Neural cell (in vitro differentiated cells): Measurements from ENCODE around the gene MAML2. TPM values are rescaled to one million over a fixed set of nuclear protein-coding genes. Genes with fewer than 3 reads are reported as not detected.

ENCODE experiments used
- H2AFZ ChIP-seq: fragments of 200-600, 300-800 bp; sonication (generic), shearing (Covaris generic); 2 replicates; pipeline ENCODE4 v1.6.0; 2014; ENCODE audit warnings: low read depth, mild to moderate bottlenecking, antibody characterized with exemption, low read length, moderate library complexity
- H3F3A ChIP-seq: fragments of 200-600 bp; shearing (Covaris generic); 2 replicates; pipeline ENCODE4 v1.6.1; 2016; ENCODE audit warnings: mild to moderate bottlenecking, moderate library complexity, mixed read lengths, antibody characterized with exemption, low read length; ENCODE audit not compliant: insufficient read depth, poor library complexity, severe bottlenecking
- H3K27ac ChIP-seq: fragments of 200-600, 300-800 bp; sonication (generic), shearing (Covaris generic); 2 replicates; pipeline ENCODE4 v1.5.1; 2014; ENCODE audit warnings: mild to moderate bottlenecking, low read length, moderate library complexity
- H3K27me3 ChIP-seq: fragments of 300-800, 200-600 bp; sonication (generic), shearing (Covaris generic); 2 replicates; pipeline ENCODE4 v1.6.0; 2014; ENCODE audit warnings: mild to moderate bottlenecking, low read depth, low read length, moderate library complexity; ENCODE audit not compliant: insufficient read depth
- H3K36me3 ChIP-seq: fragments of 300-800, 200-600 bp; sonication (generic), shearing (Covaris generic); 2 replicates; pipeline ENCODE4 v1.5.1; 2014; ENCODE audit warnings: mild to moderate bottlenecking, antibody characterized with exemption, low read length, moderate library complexity; ENCODE audit not compliant: insufficient read depth
- H3K4me2 ChIP-seq: fragments of 300-800, 200-600 bp; sonication (generic), shearing (Covaris generic); 2 replicates; pipeline ENCODE4 v1.6.0; 2014; ENCODE audit warnings: mild to moderate bottlenecking, low read length
- H3K4me3 ChIP-seq: fragments of 300-800, 200-600 bp; sonication (generic), shearing (Covaris generic); 2 replicates; pipeline ENCODE4 v1.5.1; 2014; ENCODE audit warnings: mild to moderate bottlenecking, low read length, moderate library complexity
- H3K79me2 ChIP-seq: fragments of 200-600 bp; shearing (Covaris generic); replicated peaks from 2 replicates; pipeline ENCODE4 v1.6.0; 2014; ENCODE audit warnings: mild to moderate bottlenecking, low read length, moderate library complexity; ENCODE audit not compliant: insufficient read depth
- H3K9ac ChIP-seq: fragments of 300-800, 200-600 bp; sonication (generic), shearing (Covaris generic); 2 replicates; pipeline ENCODE4 v1.6.1; 2016; ENCODE audit warnings: mild to moderate bottlenecking, low read length, mixed read lengths
- H3K9me2 ChIP-seq: fragments of 200-600 bp; shearing (Covaris generic); 2 replicates; pipeline ENCODE4 v1.6.1; 2016; ENCODE audit warnings: mild to moderate bottlenecking, low read length, mixed read lengths; ENCODE audit not compliant: insufficient read depth
- H3K9me3 ChIP-seq: fragments of 200-600, 300-800 bp; sonication (generic), shearing (Covaris generic); 2 replicates; pipeline ENCODE4 v1.6.1; 2016; ENCODE audit warnings: mild to moderate bottlenecking, mixed run types, low read length, moderate library complexity, mixed read lengths
- H4K20me1 ChIP-seq: fragments of 200-600 bp; shearing (Covaris generic); 2 replicates; pipeline ENCODE4 v1.6.1; 2016; ENCODE audit warnings: mild to moderate bottlenecking, mixed run types; ENCODE audit not compliant: insufficient read depth
- EP300 ChIP-seq: fragments of 450-650 bp; conservative IDR thresholded peaks from 2 replicates; pipeline ENCODE4 v1.6.1; 2014; ENCODE audit warnings: antibody characterized with exemption, mild to moderate bottlenecking, moderate library complexity; ENCODE audit not compliant: poor library complexity, severe bottlenecking
- EZH2 ChIP-seq: fragments of 200-600, 300-800 bp; shearing (Covaris generic), sonication (generic); IDR thresholded peaks from 2 replicates; pipeline ENCODE4 v1.6.1; 2014; ENCODE audit warnings: antibody characterized with exemption, low read length, borderline replicate concordance, mild to moderate bottlenecking; ENCODE audit not compliant: insufficient read depth, poor library complexity, severe bottlenecking
- MXI1 ChIP-seq: fragments of 450-650 bp; conservative IDR thresholded peaks from 2 replicates; pipeline ENCODE4 v1.6.1; 2014; ENCODE audit warnings: antibody characterized with exemption, mild to moderate bottlenecking; ENCODE audit not compliant: poor library complexity, severe bottlenecking
- POLR2AphosphoS5 ChIP-seq: IDR thresholded peaks from 2 replicates; pipeline ENCODE4 v1.6.1; 2012
- RAD21 ChIP-seq: fragments of 450-650 bp; conservative IDR thresholded peaks from 2 replicates; pipeline ENCODE4 v1.6.1; 2014; ENCODE audit warnings: antibody characterized with exemption, mild to moderate bottlenecking, moderate library complexity
- SMC3 ChIP-seq: fragments of 450-650 bp; conservative IDR thresholded peaks from 2 replicates; pipeline ENCODE4 v1.6.1; 2014; ENCODE audit warnings: antibody characterized with exemption, mild to moderate bottlenecking, moderate library complexity; ENCODE audit not compliant: poor library complexity
- TAF1 ChIP-seq: IDR thresholded peaks from 2 replicates; pipeline ENCODE4 v1.6.1; 2012; ENCODE audit warnings: low read depth
- polyA plus RNA-seq: library from polyadenylated mRNA; depleted of rRNA; stranded (reverse); fragments of >200 nt; gene quantifications from 2 replicates; pipeline ENCODE4 v1.2.3, GENCODE V29; 2014
- TF ChIP-seq, protein P1 (sequence below): fragments of 450-650 bp; IDR thresholded peaks from 2 replicates; pipeline ENCODE4 v1.5.1; 2014; ENCODE audit warnings: antibody characterized with exemption, mild to moderate bottlenecking, moderate library complexity; ENCODE audit not compliant: poor library complexity, severe bottlenecking
- TF ChIP-seq, protein P2 (sequence below): IDR thresholded peaks from 2 replicates; pipeline ENCODE4 v1.6.1; 2012; ENCODE audit warnings: borderline replicate concordance

The MAML2 gene
- polyA plus RNA-seq, 1 donor from 2014 or later: 3.6 TPM

DNA sequence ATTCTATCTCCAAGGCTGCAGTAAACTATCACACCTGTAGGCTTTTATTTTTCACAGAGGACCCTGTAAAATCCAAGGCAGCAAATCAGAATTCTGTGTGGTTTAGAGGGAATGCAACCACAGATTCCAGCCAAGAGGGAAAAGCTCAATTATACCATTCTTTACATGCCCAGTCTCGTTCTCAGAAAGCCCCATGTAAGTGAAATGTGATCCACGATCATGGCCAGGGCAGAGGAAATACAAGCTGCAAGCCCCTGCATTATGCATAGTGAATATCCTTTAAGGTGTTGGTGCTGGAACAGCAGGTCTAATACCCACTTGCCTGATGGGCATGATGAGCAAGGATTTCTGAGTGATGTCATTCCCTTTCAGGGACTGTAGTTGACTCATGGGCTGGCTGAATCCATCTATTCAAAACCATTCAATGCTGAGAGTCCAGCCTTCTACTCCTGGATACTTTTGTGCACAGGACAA lies 220.4 kb downstream of the MAML2 start:
- Histone ChIP-seq H3K36me3 (no peaks in the 10 kb centered on the region), H4K20me1 (no peaks in the 10 kb centered on the region), H3K4me2 (no peak overlapping the region), H3K79me2 (no peaks in the 10 kb centered on the region), H2AFZ (no peak overlapping the region), H3K9me3 (no peaks in the 10 kb centered on the region), H3K27me3 (no peaks in the 10 kb centered on the region), H3K9ac (no peak overlapping the region), H3K27ac (no peak overlapping the region), H3K4me3 (no peak overlapping the region), H3F3A (peaks cover 3% of the 10 kb centered on the region), H3K9me2 (no peaks in the 10 kb centered on the region)
- TF ChIP-seq, protein P1, sequence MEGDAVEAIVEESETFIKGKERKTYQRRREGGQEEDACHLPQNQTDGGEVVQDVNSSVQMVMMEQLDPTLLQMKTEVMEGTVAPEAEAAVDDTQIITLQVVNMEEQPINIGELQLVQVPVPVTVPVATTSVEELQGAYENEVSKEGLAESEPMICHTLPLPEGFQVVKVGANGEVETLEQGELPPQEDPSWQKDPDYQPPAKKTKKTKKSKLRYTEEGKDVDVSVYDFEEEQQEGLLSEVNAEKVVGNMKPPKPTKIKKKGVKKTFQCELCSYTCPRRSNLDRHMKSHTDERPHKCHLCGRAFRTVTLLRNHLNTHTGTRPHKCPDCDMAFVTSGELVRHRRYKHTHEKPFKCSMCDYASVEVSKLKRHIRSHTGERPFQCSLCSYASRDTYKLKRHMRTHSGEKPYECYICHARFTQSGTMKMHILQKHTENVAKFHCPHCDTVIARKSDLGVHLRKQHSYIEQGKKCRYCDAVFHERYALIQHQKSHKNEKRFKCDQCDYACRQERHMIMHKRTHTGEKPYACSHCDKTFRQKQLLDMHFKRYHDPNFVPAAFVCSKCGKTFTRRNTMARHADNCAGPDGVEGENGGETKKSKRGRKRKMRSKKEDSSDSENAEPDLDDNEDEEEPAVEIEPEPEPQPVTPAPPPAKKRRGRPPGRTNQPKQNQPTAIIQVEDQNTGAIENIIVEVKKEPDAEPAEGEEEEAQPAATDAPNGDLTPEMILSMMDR: no peak
- TF ChIP-seq POLR2AphosphoS5 (no peak), TAF1 (no peak), RAD21 (no peak), SMC3 (no peak), EZH2 (no peak), MXI1 (no peak), EP300 (no peak)
- TF ChIP-seq, protein P2, sequence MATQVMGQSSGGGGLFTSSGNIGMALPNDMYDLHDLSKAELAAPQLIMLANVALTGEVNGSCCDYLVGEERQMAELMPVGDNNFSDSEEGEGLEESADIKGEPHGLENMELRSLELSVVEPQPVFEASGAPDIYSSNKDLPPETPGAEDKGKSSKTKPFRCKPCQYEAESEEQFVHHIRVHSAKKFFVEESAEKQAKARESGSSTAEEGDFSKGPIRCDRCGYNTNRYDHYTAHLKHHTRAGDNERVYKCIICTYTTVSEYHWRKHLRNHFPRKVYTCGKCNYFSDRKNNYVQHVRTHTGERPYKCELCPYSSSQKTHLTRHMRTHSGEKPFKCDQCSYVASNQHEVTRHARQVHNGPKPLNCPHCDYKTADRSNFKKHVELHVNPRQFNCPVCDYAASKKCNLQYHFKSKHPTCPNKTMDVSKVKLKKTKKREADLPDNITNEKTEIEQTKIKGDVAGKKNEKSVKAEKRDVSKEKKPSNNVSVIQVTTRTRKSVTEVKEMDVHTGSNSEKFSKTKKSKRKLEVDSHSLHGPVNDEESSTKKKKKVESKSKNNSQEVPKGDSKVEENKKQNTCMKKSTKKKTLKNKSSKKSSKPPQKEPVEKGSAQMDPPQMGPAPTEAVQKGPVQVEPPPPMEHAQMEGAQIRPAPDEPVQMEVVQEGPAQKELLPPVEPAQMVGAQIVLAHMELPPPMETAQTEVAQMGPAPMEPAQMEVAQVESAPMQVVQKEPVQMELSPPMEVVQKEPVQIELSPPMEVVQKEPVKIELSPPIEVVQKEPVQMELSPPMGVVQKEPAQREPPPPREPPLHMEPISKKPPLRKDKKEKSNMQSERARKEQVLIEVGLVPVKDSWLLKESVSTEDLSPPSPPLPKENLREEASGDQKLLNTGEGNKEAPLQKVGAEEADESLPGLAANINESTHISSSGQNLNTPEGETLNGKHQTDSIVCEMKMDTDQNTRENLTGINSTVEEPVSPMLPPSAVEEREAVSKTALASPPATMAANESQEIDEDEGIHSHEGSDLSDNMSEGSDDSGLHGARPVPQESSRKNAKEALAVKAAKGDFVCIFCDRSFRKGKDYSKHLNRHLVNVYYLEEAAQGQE: no peak

DNA sequence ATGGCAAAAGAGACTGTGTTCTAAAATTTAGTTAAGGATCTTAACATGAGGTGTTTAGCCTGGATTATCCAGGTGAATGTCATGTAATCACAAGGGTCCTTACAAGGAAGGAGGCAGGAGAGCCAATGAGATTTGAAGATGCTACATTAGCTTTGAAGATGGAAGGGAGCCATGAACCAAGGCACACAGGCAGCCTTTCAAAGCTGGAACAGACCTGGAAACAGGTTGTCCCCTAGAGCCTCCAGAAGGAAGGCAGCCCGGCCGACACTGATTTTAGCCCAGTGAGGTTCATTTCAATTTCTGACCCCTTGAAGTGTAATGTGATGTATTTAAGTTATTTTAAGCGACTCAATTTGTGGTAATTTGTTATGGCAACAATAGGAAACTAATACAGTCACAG lies 223.8 kb downstream of the MAML2 start:
- Histone ChIP-seq H3K9ac (no peak overlapping the region), H3K9me3 (no peaks in the 10 kb centered on the region), H3K27me3 (no peaks in the 10 kb centered on the region), H3K79me2 (no peaks in the 10 kb centered on the region), H3K4me3 (no peak overlapping the region), H3K36me3 (no peaks in the 10 kb centered on the region), H3F3A (no peaks in the 10 kb centered on the region), H3K9me2 (no peaks in the 10 kb centered on the region), H3K27ac (no peak overlapping the region), H2AFZ (no peak overlapping the region), H3K4me2 (no peak overlapping the region), H4K20me1 (no peaks in the 10 kb centered on the region)
- TF ChIP-seq MXI1 (no peak), TAF1 (no peak), SMC3 (no peak), RAD21 (no peak), EP300 (no peak), POLR2AphosphoS5 (no peak), EZH2 (no peak)
- TF ChIP-seq, protein P2: no peak
- TF ChIP-seq, protein P1: no peak
